NCI-H446 treated with DMSO at 0.1 percent for 48 hours (cell line): ENCODE data around the gene ATP6V0D1.
"Not testable (repeated sequence)": the region's sequence is repeated elsewhere in the genome, so short reads cannot be mapped to it uniquely, and the experiment has no call there.

Experiments
- DNase-seq: peaks from one replicate; lab custom pipeline; 2025; lab: John Stamatoyannopoulos, UW

The ATP6V0D1 gene

DNA sequence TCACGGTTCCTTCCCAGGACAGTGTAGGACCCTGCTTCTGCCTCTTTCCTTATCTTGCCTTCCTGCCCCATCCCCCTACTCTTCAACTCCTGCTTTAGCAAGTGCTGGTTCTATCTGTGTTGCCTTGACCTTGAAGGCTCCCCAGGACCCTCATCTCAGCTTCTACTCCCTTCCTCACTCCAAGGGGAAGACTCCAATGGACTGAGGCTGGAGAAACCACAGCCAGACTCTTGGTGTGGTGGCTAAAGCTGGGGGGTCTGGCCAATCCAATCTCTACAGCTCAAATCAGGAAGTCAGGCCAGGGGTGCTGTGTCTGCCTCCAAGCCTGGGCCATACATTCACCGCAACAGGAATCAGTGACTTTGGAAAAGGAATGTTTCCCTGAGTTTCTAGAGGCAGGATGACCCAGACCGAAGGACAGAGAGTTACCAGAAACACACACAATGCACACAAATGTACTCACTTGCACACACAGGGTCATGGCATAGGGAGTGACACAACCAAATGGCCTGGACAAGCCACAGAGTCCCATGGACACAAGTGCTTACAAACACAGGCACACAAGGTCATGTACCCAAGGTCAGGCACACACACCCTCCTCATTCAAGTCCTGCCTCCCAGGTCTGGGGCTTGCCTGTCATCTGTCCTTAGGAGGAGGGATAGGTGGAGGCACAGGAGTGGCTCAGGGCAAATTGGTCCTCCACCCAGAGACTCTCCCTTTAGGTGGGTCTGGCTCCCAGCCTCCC lies 51.7 kb downstream of the ATP6V0D1 start:
- DNase-seq, result no peak

DNA sequence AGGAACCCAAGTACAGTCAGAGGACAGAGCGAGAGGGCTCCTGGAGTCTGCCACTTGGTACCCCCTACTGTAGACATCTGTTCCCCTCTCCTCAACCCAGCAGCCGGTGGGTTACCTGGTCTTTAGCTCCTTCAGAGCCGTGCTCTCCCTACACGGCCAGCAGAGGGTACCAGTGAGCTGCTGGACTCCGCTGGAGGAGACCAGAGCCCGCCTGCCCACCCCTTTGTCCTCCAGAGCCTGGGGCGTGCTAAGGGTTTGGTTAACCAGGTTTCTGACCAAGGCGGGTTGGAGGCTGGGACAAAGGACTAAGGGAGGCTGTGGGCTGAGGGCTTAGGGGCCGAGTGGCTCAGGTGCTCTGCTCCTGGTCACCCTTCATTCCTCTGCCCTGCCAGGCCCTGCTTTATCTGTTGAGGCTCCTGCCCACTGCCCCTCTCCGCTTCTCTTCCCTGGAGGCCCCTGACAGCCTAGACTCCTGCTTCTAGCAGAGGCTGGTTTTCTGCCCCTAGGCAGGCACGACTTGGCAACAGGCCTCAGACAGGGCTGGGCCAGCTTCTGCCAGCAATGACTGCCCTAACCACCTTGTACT lies 52.7 kb downstream of the ATP6V0D1 start:
- DNase-seq, result no peak

DNA sequence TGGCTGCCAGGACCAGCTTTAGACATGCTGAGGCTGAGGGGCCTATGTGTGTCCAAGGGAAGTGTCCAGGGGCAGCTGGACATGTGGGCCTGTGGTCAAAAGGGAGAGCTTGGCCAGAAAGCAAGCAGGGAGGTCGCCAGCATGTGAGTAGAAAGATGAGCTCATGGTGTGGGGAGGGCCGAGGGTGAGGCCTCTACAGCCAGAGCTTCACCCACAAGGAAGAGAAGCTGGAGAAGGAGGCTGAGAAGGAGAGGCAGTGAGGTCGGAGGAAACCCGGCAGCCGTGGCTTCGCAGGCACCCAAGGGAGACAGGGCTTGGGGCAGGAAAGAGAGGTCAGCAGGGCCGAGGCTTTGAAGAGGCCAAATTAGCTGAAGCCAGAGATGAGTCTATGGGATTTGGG lies 54.0 kb downstream of the ATP6V0D1 start:
- no peak for DNase-seq

DNA sequence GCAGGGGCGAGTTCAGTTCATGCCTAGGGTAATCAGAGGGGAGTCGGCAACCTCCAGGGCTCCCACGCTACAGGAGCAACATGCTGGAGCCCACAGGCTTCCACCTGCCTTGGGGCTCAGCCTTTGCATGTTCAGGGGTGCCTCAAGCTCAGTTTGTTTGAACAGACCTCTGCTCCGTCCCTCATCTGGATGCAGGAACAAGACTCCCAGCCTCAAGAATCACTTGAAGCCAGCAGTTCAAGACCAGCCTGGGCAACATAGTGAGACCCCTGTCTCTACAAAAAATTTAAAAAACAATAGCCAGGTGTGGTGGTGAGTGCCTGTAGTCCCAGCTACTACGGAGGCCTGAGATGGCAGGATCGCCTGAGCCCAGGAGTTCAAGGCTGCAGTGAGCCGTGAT lies 54.9 kb downstream of the ATP6V0D1 start:
- DNase-seq, result no peak

DNA sequence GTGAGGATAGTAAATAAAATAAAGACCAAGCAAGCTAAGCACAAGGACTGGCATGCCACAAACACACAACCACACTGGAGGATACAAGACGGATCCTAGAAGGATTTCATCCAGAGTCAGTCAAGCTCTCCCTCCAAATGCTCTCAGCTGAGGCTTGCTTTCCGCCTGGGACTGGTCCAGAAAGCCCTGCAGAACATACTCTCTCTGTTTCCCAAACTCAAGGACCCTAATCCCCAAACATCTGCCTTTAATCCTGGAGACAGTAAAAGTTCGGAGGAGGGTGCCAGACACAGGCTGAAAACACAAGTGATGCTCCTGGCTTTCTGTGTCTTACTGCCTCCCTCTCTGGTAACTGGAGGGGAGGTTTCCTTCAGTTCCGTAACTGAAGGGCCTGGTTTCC lies 55.4 kb downstream of the ATP6V0D1 start:
- no peak for DNase-seq

DNA sequence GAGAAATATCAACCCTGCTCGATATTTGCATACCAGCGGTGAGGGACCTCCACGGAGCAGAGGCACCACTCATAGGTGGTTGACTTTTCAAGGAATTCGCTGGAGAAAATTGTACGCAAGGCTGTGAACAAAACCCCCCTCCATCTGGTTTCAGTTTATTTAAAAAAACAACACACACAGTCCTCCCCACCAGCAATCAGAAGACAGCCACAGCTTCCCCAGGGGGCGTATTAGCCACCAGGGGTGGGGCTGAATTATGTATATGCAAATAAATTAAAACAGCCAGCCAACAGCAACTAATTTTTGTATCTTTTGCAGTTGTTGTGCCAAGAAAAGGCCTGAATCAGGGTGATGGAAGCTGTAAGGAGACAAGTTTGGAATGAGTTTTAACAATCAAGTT lies 55.9 kb downstream of the ATP6V0D1 start:
- DNase-seq, result no peak

DNA sequence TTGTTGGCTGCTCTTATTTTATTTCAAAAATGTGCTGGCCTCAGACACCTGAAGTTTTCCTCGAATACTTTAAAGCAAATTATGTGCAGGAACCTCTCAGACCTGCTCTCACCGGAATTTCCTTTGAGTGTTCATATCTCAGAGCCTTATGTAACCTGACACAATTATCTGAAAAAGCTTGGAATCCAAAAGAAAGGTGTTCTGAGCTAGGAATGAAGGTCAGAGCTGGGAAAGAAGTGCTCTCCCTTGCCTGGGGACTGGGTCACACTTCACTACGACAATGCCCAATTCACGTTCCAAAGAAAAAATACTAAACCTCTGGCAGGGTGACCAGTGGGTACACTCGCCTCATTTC lies 56.7 kb downstream of the ATP6V0D1 start:
- DNase-seq, result no peak

DNA sequence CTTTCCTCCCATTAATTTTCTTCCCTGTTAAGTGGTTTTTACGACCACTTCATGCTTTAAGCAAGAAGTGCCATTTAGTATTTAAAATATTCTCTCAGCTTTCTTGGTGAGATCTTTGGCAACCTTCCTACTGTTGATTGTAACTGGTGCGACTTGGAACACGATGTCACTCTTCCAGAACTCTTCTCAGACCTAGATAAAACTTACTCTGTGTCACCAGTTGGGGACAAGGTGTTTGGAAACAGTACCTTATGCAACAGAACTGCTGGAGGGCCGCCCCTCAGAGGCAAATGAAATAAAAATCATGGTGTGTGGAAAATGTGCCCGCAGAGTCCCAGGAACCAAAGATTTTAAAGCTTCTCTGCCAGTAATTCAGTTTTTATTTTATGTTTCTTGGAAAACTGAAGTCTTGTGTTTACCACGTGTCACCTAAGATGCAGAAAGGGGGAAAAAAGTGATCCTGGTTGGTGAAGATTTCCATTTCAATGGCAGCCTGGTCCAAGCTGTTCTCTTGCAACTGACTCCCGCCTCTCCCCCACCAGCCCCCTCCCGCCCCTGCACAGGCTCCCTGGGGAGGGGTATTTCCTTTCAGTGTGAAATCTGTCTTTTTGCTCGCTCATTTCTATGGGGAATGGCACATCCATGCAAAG lies 57.2 kb downstream of the ATP6V0D1 start:
- DNase-seq, result no peak

DNA sequence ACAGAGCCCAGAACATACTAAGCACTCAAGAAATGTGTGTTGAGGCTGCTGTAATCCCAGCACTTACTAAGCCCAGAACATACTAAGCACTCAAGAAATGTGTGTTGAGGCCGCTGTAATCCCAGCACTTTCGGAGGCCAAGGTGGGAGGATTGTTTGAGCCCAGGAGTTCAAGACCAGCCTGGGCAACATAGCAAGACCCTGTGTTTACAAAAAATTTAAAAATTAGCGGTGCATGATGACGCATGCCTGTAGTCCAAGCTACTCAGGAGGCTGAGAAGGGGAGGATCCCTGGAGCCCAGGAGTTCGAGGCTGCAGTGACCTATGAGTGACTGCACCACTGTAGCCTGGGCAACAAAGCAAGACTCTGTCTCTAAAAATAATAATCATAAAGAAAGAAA lies 57.9 kb downstream of the ATP6V0D1 start:
- no peak for DNase-seq

DNA sequence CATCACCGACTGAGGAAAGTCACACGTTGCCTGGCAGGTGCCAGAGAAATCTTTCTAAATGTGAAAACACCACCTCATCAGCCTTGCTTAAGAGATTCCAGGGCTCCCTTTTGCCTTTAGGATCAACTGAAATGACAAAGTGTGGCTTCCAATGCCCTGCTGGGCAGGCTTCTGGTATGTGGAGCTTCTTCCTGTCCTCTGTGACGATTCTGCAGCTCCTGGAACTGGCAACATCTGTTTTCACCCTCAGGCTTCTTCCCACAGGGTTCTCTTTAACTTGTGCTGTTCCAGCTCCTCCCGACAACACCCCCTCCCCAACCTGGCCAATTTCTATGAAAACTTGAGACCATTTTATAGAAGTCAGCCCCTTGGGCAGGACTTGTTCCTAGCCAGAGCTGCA lies 59.9 kb downstream of the ATP6V0D1 start:
- DNase-seq, result no peak

DNA sequence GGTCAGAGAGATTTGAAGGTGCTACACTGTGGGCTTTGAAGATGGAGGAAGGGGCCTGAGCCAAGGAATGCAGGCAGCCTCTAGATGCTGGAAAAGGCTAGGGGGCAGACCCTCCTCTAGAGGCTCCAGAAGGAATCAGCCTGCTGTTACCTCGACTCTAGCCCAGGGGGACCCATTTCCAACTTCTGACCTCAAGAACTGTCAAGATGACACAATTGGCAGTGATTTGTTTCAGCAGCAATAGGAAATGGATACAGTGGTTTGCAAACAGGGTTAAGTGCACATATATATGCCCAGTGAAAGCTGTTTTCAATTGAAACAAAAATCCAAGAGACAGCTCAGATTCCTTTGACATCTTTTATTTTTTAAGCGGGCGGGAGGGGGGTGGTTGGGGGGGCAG lies 61.0 kb downstream of the ATP6V0D1 start:
- no peak for DNase-seq

DNA sequence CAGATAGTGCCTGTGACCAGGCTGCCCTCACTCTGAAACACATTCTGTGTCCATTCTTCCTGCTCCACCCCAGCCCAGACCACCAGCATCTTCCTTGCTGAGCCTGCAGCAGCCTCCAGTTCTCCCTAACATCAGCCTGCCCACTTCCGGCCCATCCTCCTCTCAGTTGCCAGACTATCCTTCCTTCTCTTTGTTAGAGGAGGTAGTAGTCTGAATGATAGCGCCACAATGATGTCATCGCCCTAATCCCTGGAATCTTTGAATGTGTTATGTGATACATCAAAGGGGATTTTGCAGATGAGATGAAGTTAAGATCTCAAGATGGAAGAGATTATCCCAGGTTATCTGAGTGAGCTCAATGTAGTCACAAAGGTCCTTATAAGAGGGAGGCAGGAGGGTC lies 61.5 kb downstream of the ATP6V0D1 start:
- no peak for DNase-seq

DNA sequence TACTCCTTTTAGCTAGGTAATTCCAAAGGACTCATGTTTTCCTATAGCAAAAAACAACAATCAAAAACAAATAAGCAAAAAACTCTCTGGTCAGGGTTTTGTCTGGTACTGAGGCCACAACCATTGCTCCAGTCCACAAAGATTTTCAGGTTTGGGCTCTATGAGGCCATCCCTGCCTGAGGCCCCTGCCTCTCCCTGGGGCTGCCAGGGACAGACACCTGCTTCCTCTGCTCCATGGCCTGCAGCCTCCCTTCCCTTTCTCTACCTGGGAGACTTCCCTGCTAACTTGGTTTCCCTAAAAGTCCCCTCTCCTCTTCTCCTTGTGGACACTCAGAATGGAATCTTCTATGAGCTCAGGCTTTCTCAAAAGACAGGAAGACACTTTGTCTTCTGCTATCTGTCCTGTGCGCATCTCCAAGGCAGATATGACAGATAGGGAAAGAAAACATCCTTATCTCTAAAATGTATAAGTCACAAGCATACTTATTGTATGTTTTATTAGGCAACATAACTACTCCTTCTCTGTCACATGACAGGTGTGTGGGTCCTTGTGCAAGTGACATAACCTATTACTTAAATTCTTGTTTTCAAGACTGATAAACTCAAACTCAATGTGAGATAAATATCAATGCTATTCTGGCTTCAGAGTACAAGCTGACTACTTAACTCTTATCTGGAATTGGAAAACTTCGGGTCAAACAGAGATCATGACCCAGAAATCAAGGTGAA lies 63.5 kb downstream of the ATP6V0D1 start:
- DNase-seq, result no peak

DNA sequence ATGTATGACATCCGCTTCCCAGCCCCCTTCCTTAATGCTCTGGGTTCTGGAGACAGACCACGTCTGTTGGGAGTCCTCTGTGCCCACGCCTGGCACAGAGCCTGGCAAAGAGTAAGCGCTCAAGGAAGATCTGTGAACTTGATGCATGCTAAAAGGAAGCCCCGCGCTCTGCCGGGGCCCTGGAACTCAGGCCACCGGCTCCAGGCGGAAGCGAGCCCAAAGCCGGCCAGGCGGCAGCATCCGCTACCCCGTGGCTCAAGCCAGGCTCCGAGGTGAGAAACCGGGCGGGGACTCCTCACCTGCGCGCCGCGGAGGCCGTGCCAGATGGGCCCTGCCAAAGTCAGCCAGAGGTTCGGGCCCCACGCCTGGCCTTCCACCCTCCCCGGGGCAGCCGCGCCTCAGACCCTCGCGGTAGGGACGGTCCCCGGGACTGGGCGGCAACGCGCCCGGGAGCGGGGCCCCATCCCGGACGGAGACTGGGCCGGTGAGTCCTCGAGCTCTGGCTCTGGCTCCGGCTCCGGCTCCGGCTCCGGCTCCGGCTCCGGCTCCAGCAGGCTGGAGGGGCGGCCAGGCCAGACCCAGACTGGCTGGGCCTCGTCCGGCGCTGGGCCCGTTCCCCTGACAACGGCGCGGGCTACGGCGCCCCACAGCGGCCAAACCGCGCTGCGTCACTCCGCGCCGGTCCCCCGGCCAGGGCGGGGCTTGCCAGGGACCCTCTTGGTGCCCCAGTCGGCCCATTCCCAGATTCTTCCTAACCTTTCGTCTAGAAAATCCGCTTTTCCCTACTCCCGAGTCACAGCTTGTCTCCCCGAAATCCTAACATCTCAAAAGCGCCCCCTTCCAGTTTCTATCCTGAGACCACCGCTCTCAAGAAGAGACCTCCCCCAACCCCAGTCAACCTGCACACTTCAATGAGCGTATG lies 64.8 kb downstream of the ATP6V0D1 start, which contains the start of gene ZDHHC1:
TSS of gene ZDHHC1 (minus strand) at position 606 of the 922 bp plus-strand sequence. CDS start 8,702 bp downstream, outside the sequence.
- no peak for DNase-seq

DNA sequence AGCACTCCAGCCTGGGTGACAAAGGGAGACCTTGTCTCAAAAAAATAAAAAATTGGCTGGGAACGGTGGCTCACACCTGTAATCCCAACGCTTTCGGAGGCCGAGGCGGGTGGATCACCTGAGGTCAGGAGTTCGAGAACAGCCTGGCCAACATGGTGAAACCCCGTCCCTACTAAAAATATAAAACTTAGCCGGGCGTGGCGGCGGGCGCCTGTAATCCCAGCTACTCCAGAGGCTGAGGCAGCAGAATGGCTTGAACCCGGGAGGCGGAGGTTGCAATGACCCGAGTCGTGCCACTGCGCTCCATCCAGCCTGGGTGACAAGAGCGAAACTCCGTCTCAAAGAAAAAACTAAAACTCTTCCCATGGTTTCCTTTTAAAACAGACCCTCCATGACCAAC lies 65.5 kb downstream of the ATP6V0D1 start:
- DNase-seq, result not testable (repeated sequence)

DNA sequence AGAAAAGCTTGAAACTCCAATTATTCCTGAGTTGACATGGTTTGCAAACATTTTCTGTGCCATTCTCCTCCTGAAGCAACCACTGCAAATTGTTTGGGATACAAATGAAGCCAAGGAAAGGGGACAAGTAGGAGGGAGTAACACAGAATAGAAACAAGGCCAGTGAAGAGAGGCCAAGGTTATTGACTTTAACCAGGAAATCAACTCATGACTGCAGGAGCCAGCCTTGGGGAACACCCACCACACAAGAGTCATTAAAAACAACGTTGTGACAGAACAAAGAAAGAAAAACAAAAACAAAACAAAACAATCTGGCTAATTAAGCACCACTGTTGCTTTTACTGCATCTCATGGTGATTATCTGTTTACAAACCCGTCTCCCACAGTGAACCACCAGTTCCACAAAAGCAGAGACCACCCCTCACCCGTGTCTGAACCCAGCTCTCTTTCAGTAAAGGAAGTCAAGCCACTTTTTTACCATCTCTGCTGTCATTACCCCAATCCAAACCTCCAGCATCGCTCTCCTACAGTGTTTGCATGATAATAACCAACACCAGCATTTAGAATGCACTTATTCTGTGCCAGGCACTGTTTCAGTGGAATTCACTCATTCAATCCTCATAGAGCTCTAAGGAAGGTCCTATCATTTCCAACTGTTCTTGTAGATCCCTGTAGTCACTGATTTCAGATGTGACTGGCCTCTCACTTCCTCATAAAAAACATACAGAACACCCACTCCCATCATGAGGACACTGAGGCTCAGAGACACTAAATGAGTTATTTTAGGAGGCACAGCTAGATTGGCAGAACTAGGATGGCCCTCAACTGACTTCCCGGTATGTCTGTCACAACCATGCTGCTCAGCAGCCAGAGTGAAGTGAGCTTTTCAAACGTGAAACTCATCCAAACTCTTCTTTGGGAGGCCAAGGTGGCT lies 66.7 kb downstream of the ATP6V0D1 start:
- no peak for DNase-seq

DNA sequence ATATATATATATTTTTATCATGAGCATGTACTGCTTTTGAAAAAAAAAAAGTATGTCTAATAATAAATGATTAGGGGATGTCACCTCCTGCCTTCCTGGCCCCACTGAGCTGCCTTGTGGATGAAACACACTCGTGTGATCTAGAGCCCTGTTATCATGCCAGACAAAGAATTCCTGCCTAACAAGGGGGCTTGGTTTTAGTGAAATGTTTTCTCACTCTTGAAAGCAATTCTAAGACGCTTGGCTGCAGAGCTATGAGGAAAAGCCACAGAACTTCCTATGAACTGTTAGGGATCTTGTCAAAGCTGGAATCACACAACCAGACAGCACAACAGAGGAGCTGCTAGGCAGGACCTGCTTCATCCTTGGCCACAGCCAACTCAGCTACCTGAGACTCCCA lies 68.7 kb downstream of the ATP6V0D1 start:
- no peak for DNase-seq

DNA sequence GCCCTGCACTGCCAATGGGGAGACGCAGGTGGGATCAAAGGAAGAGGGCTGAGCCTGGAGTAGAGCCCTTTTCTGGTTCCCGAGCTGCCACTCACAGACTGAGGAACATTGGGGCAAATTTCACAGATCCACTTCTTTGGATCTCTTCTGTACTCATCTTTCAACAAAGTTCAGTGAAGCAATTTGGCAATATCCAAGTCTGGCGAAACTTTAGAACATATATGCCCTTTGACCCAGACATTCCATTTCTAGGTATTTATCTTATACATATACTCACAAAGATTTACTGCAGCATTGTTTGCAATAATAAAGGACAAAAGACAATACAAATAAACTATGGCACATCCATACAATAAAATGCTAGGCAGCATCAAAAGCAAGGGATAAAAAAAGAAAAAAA lies 69.6 kb downstream of the ATP6V0D1 start:
- no peak for DNase-seq

DNA sequence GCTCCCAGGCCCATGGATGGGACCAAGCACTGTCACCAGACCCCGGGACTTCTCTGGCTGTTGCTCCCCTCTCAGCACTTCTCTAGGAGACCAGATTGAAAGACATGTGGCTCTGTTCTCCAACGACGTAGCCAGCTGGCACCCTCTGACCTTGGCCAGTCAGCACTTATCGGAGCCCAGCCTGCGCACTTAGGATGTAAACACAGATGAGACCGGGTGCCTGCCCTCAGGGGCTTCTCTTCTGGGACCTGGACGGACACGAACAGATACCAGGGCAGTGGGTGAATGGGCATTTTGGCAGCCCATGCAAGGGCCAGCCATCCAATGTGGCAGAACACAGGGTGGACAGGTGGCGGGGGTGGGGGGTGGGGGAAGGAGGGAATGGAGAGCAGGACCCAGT lies 71.3 kb downstream of the ATP6V0D1 start:
- no peak for DNase-seq

DNA sequence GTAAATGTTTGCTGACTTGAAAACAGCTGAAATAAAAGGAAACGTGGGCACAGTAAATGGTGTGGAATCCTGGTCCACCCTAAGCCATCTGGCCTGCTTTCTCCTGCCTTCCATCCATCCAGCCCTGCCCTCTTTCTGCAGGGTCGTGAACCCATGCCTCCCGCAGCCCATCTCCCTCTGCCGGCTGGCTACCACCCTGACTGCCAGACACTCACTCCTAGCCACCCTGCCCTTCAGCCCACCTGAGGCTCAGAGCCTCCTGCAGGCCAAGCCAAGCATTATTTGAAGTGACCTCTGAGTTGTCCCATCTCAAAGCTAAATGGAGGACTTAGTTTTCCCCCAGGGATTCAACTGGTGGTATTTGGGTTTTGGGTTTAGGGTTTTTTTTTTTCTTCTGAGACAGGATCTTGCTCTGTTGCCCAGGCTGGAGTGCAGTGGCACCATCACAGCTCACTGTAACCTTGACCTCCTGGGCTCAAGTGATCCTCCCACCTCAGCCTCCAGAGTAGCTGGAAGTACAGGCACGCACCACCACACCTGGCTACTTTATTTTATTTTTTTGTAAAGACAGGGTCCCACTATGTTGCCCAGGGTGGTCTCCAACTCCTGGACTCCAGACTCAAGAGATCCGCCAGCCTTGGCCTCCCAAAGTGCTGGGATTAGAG lies 73.0 kb downstream of the ATP6V0D1 start:
- DNase-seq, result no peak
